GM10266 (cell line): ENCODE results near the gene SMPD1.
"Not testable (repeated sequence)": the region's sequence is repeated elsewhere in the genome, so short reads cannot be mapped to it uniquely, and the experiment has no call there.

Experiments used
- DNase-seq: peaks from one replicate; pipeline ENCODE4 v3.0.0; 2012; ENCODE audit errors: extremely low spot score
- TF ChIP-seq, protein P1 (sequence below): IDR thresholded peaks from 2 replicates; pipeline ENCODE4 v1.5.1; 2012; ENCODE audit warnings: mild to moderate bottlenecking, low read depth; ENCODE audit not compliant: control insufficient read depth, insufficient read depth; ENCODE audit errors: missing control alignments

Gene SMPD1

GRCh38 chr11:6388748-6389147 is 1.5 kb upstream of the SMPD1 start:
- no peak for DNase-seq
- TF ChIP-seq, protein P1, sequence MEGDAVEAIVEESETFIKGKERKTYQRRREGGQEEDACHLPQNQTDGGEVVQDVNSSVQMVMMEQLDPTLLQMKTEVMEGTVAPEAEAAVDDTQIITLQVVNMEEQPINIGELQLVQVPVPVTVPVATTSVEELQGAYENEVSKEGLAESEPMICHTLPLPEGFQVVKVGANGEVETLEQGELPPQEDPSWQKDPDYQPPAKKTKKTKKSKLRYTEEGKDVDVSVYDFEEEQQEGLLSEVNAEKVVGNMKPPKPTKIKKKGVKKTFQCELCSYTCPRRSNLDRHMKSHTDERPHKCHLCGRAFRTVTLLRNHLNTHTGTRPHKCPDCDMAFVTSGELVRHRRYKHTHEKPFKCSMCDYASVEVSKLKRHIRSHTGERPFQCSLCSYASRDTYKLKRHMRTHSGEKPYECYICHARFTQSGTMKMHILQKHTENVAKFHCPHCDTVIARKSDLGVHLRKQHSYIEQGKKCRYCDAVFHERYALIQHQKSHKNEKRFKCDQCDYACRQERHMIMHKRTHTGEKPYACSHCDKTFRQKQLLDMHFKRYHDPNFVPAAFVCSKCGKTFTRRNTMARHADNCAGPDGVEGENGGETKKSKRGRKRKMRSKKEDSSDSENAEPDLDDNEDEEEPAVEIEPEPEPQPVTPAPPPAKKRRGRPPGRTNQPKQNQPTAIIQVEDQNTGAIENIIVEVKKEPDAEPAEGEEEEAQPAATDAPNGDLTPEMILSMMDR, result no peak

DNA sequence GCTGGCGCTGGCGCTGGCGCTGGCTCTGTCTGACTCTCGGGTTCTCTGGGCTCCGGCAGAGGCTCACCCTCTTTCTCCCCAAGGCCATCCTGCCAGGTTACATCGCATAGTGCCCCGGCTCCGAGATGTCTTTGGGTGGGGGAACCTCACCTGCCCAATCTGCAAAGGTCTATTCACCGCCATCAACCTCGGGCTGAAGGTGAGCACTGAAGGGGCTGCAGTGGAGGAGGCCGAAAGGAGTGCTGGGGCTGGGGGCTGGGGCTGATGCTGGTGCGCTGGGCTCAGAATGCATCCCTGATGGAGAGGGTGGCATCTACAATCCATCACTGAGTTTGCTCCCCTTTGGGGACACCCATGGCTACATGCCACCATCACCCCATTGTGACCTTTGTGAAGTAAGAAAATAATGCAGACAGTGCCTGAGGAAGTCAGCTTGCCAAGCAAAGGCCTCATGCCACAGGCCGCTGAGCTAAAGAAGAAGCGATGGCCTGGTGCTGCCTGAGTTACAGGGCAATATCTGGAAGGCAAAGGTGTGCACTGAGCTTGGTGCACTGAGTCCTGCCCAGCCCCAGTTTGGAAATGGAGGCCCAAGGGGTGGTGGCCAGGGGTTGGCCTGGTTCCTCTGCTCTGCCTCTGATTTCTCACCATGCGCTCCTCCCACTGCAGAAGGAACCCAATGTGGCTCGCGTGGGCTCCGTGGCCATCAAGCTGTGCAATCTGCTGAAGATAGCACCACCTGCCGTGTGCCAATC is 620 bp downstream of the SMPD1 start:
- no peak for DNase-seq
- TF ChIP-seq, protein P1, result no peak

DNA sequence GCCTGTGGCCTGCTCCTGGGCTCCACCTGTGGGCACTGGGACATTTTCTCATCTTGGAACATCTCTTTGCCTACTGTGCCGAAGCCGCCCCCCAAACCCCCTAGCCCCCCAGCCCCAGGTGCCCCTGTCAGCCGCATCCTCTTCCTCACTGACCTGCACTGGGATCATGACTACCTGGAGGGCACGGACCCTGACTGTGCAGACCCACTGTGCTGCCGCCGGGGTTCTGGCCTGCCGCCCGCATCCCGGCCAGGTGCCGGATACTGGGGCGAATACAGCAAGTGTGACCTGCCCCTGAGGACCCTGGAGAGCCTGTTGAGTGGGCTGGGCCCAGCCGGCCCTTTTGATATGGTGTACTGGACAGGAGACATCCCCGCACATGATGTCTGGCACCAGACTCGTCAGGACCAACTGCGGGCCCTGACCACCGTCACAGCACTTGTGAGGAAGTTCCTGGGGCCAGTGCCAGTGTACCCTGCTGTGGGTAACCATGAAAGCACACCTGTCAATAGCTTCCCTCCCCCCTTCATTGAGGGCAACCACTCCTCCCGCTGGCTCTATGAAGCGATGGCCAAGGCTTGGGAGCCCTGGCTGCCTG is 1.4 kb downstream of the SMPD1 start:
- TF ChIP-seq, protein P1, result no peak
- DNase-seq, result no peak

DNA sequence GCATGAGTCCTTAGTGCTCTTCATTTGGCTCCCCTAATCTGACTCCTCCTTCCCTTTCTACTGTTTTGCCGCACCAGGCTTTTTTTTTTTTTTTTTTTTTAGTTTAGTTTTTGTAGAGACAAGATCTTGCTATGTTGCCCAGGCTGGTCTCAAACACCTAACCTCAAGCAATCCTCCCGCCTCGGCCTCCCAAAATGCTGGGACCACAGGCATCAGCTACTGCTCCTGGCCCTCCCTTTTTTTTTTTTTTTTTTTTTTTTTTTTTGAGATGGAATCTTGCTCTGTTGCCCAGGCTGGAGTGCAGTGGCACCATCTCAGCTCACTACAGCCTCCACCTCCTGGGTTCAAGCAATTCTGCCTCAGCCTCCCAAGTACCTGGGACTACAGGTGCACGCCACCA is 2.0 kb downstream of the SMPD1 start:
- DNase-seq, result not testable (repeated sequence)

DNA sequence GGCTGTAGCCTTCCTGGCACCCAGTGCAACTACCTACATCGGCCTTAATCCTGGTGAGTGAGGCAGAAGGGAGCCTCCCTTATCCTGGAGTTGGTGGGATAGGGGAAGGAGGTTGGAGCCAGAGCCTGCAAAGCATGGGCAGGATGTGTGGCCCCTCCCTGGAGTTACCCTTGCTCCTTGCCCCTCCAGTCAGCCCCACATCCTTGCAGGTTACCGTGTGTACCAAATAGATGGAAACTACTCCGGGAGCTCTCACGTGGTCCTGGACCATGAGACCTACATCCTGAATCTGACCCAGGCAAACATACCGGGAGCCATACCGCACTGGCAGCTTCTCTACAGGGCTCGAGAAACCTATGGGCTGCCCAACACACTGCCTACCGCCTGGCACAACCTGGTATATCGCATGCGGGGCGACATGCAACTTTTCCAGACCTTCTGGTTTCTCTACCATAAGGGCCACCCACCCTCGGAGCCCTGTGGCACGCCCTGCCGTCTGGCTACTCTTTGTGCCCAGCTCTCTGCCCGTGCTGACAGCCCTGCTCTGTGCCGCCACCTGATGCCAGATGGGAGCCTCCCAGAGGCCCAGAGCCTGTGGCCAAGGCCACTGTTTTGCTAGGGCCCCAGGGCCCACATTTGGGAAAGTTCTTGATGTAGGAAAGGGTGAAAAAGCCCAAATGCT is 3.9 kb downstream of the SMPD1 start:
- TF ChIP-seq, protein P1, result no peak
- no peak for DNase-seq

DNA sequence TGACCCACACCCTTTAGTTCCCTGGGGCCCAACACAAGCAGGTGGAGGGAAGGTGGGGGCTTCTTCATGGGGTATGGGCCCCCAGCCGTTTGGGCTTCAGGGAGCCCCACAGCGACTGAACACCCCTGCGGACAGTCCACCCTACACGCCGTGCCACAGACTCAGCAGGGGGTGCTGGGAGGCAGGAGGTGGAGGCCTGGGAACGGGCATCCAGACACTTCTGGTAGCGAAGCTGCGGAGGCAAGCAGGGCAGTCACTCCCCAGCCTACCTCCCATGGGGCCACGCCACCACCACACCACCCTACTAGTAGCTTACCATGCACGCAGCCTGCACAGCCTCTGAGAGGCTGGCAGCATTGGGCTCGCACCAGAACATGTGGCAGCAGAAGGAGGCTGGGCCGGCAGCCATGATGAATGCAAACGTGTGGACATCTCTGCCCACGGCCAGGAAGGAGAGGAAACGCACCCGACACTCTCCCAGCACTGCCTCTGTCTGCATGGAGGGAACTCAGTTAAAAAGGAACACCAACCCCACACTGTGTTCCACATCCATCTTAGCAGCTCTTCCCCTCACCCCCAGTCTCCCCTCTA is 5.3 kb downstream of the SMPD1 start:
- TF ChIP-seq, protein P1, result no peak
- DNase-seq, result no peak

- DNase-seq, result no peak
- TF ChIP-seq, protein P1, result no peak
These were observed 6.9 kb downstream of the SMPD1 start for GRCh38 chr11:6397156-6397555.
